22Rv1 (cell line): ENCODE results near the gene ADGRD1.

Source experiments
- CTCF ChIP-seq: fragments of 450-650 bp; IDR thresholded peaks from 2 replicates; pipeline ENCODE4 v1.5.1; 2017; ENCODE audit warnings: mild to moderate bottlenecking
- ZFX ChIP-seq: fragments of 450-650 bp; IDR thresholded peaks from 2 replicates; pipeline ENCODE4 v1.6.1; 2017; ENCODE audit warnings: antibody characterized with exemption, borderline replicate concordance

- TF ChIP-seq CTCF (no peak), ZFX (no peak)
These were observed 152.1 kb downstream of the ADGRD1 start for GRCh38 chr12:131105736-131106348.
